K562 (cell line): ENCODE results near the gene PHACTR3.

Source experiments
- GTF2F1 ChIP-seq: IDR thresholded peaks from 2 replicates; pipeline ENCODE4 v1.6.1; 2011; ENCODE audit warnings: low read depth, low read length, improper control_type of control experiment
- JUN ChIP-seq, 2 experiments: sonication (generic) in 1 of 2; formaldehyde crosslinking in 1 of 2; IDR thresholded peaks; 2 replicates each; pipeline versions ENCODE4 v1.6.1 to v1.8.0; 2012 to 2022; ENCODE audit warnings: borderline replicate concordance in 2 of 2, mild to moderate bottlenecking in 2 of 2, improper control_type of control experiment in 1 of 2, low read depth in 1 of 2, low read length in 1 of 2, missing genetic modification reagents in 1 of 2
- POLR2A ChIP-seq: fragments of 450-650 bp; conservative IDR thresholded peaks from 2 replicates; pipeline ENCODE4 v1.6.1; 2016
- SMARCB1 ChIP-seq: IDR thresholded peaks from 2 replicates; pipeline ENCODE4 v1.6.1; 2011; ENCODE audit warnings: improper control_type of control experiment, low read depth; ENCODE audit not compliant: insufficient read length
- SREBF2 ChIP-seq: sonication (generic); formaldehyde crosslinking; IDR thresholded peaks from 2 replicates; pipeline ENCODE4 v1.4.0; 2020; ENCODE audit warnings: mild to moderate bottlenecking, missing genetic modification reagents
- SRSF1 ChIP-seq: fragments of 200-400 bp; formaldehyde crosslinking; IDR thresholded peaks from 2 replicates; pipeline ENCODE4 v1.6.1; 2017; ENCODE audit warnings: mild to moderate bottlenecking, low read depth, low read length, moderate library complexity
- ZNF263 ChIP-seq: sonication (generic); formaldehyde crosslinking; IDR thresholded peaks from 2 replicates; pipeline ENCODE4 v1.8.0; 2022; ENCODE audit warnings: mild to moderate bottlenecking, missing genetic modification reagents, borderline replicate concordance
- ZNF408 ChIP-seq: fragments of 250-450 bp; sonication (Bioruptor Pico); IDR thresholded peaks from 2 replicates; pipeline ENCODE4 v1.4.0; 2020; ENCODE audit warnings: low read depth, mild to moderate bottlenecking, moderate library complexity

- TF ChIP-seq GTF2F1 (no peak), ZNF263 (CRISPR knock-in tag) (no peak), SRSF1 (no peak), ZNF408 (CRISPR knock-in tag) (no peak), SMARCB1 (no peak), POLR2A (no peak), SREBF2 (CRISPR knock-in tag) (no peak), JUN (IDR thresholded peaks at IDR 0.05; ENCODE audit: borderline replicate concordance, low read depth, low read length) (no peak), JUN (CRISPR knock-in tag; IDR thresholded peaks at IDR 0.05; ENCODE audit: borderline replicate concordance) (no peak)
These were observed 136.7 kb downstream of the PHACTR3 start for GRCh38 chr20:59741073-59741472.
